Activated naive CD4-positive, alpha-beta T cell (primary cell): ENCODE measurements around the gene RPS19BP1.

Experiments used
- DNase-seq, 4 experiments: peaks; one replicate each; lab custom pipeline; 2025; lab: John Stamatoyannopoulos, UW

Gene RPS19BP1

DNA sequence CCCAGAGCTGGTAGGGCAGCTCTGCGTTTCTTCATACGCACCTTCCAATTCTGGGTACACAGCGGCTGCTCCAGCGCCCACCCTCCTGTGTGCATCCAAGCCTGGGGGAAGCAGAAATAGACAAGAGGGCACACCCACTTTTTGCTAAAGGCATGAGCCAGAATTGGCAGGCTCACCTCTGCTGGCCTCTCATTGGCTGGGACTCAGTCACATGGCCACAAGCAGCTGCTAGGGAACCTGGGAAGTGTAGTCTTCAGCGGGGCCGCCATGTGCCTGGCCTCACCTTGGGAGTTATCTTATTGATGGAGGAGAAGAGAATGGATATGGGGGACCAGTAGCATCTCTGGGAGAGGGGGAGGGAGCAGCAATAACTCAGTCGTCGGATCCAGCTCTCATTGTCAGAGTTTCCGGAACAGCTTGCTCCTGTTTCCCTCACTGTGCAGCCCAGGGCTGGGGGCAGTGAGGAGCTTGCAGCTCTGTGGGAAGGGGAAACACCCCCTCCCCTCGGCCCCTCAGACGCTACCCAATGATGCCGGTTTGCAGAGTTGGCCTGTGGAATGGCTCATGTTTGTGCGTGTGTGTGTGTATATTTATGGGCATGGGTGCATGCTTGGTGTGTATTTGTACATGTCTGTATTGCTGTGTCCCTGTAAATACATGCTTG is 42.3 kb downstream of the RPS19BP1 start:
- peak in 3 of 4 experiments; percentile 31 to 62 (median 58) for DNase-seq

DNA sequence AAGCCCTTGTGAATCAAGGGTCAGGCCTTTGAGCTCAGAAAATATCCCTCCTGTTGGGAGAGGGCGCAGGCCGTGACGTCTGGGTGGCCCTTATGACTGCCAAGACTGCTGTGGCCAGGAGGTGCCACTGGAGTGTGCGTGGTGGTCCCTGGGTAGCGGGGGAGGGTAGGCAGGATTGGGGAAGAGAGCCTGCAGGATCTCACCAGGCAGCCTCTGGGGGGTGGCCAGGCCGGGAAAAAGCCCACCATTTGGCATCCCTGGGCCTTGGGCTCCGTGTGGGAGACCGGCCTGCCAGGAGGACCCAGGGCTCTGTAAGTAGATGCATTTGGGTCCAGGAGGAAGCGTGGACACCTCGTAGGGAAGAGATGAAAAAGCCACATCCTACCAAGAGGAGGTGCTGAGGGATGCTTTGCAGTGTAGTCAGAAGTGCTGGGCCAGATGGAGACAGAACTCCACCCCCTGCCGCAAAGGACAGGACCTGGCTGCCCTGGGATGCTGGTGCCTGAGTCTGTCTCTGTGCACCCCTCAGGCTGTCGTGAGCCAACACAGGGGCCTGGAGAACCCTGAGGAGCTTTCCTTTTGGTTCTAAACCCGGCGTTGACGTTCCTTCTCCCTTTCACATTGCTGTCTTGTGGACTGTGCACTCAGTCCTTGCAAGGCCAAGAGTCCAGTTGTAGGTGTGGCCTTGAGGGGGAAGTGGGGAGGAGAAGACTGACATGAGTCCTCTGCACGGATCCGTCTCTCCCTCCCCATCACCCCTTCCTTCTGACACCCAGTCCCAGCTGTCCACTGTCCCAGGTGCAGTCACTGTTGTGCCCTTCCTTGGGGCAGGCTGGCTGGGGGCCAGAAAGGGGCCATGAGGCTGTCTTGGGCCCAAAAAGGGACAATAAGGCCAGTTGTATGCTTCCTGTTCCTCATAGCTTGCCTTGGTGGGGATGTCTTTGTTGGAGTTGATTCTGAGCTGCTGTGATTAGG is 43.2 kb downstream of the RPS19BP1 start:
- DNase-seq, result no peak

DNA sequence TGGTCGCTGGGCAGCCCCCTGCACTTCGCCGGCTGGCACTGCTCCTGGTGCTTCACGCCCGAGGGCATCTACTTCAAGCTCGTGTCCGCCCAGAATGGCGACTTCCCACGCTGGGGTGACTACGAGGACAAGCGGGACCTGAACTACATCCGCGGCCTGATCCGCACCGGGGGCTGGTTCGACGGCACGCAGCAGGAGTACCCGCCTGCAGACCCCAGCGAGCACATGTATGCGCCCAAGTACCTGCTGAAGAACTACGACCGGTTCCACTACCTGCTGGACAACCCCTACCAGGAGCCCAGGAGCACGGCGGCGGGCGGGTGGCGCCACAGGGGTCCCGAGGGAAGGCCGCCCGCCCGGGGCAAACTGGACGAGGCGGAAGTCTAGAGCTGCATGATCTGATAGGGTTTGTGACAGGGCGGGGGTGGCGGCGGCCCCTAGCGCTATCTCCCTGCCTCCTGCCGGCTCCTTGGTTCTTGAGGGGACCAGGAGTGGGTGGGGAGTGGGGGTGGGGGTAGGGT is 43.9 kb downstream of the RPS19BP1 start:
- DNase-seq, result no peak

- DNase-seq, result no peak
Observed at GRCh38 chr22:39487826-39488520, 44.6 kb downstream of the RPS19BP1 start.

DNA sequence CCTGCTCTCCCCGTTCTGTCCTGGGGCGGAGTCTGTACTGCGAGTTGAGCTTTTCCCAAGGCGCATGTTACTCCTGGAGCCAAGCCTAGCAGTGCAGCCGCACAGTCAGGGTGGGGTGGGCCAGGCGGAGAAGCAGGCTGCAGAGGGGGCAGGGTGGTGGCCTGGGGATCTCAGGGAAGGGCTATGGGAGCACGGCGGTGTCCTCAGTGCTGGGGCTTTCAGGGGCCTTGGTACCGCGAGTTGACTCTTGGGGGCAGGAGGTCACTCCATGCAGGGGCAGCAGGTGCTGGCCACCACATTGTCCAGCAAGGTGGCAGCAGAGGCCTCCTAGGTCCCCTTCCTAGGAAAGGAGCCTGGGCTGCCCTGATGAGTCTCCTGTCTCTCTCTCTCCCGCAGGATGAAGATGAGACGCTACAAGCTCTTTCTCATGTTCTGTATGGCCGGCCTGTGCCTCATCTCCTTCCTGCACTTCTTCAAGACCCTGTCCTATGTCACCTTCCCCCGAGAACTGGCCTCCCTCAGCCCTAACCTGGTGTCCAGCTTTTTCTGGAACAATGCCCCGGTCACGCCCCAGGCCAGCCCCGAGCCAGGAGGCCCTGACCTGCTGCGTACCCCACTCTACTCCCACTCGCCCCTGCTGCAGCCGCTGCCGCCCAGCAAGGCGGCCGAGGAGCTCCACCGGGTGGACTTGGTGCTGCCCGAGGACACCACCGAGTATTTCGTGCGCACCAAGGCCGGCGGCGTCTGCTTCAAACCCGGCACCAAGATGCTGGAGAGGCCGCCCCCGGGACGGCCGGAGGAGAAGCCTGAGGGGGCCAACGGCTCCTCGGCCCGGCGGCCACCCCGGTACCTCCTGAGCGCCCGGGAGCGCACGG is 45.4 kb downstream of the RPS19BP1 start:
- no peak for DNase-seq

GRCh38 chr22:39482768-39483167 is 49.8 kb downstream of the RPS19BP1 start:
- DNase-seq, result no peak

DNA sequence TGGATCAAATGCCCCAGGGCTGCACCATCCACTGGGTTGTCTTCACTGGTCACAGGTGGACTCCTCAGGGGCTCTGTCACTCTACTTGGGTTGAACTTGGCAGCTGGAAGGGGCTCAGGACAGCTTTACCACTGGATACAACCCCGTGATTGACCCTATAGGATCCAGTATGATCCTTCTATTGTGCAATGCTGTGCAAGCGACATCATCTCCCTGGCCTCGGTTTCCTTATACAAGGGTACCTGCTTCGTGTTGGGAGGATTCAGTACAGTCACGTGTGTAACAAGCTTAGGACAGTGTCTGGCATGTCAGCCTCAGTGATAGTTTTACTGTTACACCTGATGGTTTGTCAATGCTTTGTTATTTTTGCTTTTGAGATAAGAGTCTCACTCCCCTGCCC is 51.0 kb downstream of the RPS19BP1 start:
- DNase-seq, result no peak

DNA sequence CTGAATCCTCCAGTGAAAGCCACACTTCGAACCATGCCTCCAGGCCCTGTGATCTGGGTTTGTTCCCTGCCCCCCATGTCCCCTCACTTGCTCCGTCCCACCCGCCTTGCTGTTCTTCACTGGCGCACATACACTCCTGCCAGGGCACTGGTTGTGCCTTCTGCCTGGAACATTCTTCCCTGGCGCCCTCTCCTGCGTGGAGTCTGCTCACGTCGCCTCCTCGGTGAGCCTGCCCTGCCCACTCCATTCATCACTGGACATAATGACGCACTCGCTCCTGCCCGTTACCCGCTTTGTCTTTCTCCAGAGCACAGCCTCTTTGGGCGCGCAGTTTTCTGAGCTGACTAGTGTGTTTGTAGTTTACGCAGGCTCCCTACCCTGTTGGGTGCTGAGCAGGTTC is 51.5 kb downstream of the RPS19BP1 start:
- DNase-seq, result no peak

- DNase-seq, result no peak
Observed at GRCh38 chr22:39480557-39480956, 52.0 kb downstream of the RPS19BP1 start.

DNA sequence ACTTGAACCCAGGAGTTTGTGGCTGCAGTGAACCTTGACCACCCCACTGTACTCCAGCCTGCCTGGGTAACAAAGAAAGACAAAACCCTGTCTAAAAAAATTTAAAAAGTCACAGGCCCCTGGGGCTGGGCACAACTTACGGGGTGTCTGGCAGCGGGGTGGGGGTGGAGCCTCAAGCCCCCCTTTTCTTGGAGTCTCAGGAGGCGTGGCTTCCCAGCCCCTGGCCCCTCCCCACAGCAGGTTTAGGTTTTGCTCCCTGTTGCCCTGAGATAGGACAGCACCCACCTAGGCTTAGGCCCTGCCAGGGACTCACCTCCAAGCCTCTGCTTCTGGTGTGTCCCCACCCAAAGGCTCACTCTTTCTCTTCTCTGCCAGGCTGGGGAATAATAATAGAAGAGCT is 53.3 kb downstream of the RPS19BP1 start:
- DNase-seq, result no peak
